HL-60/S4 treated with phorbol 12-myristate 13-acetate at 8.2 ng/mL for 4 days and 3 days (cell line): ENCODE measurements around the gene EPB41L3.
"Not testable (repeated sequence)": the region's sequence is repeated elsewhere in the genome, so short reads cannot be mapped to it uniquely, and the experiment has no call there.

Experiments used
- in situ Hi-C: fragments of 300-500 bp; cut with MboI; formaldehyde crosslinking; loops from 2 replicates; pipeline ENCODE4 v1.15.0; 2022; ENCODE audit warnings: low sequenced_read_pairs

Gene EPB41L3

DNA sequence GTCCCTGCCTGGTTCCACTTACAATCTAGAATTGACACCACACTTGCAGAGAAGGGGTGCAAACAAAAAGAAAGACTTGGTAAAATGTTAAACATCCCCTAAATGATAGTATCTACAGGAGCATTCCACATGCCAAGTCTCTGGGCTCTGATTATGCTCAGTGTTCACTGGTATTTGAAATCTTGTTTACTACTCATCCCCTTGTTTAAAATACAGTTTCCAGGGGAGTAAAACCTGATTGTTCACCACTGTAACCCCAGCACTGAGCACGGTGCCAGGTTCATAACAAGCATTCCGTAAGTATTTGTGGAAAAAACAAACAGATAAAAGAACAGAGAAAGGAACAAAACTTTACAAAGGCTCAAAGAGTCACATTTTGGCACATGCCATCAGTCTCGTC lies 11.7 kb downstream of the EPB41L3 start:
- in situ Hi-C loops = no loop called here

DNA sequence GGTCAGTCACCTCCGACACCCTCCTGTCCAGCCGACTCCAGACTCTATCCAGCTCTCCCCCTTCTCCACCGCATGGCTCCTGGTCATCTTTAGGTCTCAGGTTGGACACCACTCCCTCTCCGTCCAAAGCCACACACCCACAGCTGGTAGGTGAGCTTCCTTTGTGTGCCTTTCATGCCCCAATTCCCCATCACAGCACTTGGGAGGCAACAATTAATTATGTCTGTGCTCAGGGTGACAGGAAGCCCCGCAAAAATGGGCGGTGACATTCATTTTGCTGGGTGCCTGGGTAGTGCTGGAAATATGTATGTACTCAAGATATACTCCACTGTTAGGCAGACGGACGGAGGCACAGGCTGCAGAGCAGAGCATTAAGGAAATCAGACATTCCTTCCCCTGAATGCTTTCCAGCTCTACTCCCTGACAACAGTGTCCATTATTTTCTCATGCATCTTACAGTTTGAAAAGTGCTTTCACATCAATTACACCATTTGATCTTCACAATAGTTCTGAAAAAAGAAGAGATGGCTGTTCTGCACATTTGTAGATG lies 13.1 kb downstream of the EPB41L3 start:
- in situ Hi-C loops = no loop called here

DNA sequence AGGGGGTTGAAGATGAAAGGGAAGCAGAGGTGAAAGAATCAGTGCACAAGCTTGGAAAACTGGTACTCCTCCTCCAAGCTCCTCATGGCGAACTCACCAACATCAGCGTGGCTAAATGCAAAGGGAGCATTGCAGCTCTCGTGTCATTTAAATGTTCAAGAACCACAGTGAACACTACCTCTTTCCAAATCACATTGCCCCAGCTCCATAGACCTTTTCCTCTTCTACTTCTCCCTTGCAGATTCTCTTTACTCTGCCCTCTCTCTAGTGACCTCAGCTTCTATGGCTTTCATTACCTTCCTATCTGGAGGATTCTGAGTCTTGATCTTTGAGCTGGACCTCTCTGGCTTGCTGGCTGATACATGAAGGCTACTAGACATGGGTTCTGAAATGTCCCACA lies 14.3 kb downstream of the EPB41L3 start:
- in situ Hi-C loops = no loop called here

DNA sequence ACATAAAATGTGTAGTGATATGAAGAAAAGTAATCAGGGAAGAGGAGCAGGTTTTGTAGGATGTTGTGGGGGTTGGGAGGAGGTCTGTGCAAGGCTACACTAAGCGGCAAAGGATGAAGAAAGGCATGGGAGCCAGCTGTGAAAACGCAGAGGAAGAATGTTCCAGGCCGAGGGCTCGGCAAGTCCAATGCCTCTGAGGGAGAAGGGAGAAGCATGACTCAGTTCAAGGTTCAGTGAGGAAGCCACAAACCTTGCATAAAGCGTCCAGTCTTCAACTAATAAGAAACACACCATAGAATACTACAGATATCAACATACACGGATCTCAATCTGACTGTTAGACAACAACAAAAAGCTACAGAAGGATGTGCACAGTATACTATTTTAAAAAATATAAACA lies 16.2 kb downstream of the EPB41L3 start:
- in situ Hi-C loops = no loop called here

DNA sequence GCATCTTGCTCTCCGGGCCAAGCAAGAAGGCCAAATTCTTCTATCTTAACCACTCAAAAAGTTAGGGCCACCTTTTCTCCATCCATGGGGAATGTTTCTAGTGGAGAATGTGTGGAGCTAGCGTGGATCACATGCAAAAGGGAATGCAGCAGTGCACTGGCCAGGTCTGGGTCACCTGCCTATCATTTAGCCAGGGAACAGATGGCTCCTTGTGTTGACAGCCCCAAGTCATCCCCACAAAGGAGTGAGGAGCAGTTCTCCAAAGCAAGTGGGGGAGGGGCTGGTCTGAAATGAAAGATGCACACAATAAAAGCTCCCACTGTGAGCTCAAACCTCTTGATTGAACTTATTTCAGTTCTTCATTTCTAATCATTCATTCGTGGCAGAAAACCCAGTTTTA lies 19.1 kb downstream of the EPB41L3 start:
- in situ Hi-C loops = no loop called here

DNA sequence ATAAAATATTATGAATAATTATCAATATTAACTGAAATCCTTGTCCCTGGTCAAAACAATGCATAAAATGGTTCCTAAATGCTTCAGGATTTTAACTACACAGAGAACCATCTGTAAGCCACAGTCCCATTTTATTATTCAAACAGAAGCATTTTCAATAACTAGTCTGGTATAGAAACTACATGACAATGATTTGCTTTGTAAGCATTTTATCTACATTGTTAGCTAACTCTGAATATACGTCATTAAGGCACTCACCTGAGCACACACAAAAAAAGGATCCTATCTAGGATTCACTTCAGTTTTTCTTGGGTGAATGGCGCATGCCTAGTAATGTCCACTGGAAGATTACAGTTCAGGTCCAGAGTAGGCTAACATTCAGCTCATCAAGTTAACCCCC lies 22.8 kb downstream of the EPB41L3 start:
- in situ Hi-C loops = no loop called here

DNA sequence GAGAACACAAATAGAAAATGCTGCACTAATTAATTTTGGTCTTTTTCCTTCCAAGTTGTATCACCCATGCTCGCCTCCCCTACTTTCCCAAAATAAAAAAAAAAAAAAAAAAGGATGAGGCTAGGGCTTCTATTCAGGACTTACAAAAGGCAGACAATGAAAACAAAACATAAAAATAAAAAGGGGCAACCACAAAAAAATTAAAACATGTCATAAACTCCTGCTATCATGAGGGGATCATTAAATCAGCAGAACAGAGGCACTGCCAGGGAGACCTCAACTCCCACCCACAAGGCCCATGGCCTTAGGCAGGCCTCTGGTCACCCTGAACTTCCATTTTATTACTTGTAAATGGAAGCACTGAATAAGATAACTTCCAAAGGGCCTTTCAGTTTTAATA lies 23.3 kb downstream of the EPB41L3 start:
- in situ Hi-C loops = no loop called here

DNA sequence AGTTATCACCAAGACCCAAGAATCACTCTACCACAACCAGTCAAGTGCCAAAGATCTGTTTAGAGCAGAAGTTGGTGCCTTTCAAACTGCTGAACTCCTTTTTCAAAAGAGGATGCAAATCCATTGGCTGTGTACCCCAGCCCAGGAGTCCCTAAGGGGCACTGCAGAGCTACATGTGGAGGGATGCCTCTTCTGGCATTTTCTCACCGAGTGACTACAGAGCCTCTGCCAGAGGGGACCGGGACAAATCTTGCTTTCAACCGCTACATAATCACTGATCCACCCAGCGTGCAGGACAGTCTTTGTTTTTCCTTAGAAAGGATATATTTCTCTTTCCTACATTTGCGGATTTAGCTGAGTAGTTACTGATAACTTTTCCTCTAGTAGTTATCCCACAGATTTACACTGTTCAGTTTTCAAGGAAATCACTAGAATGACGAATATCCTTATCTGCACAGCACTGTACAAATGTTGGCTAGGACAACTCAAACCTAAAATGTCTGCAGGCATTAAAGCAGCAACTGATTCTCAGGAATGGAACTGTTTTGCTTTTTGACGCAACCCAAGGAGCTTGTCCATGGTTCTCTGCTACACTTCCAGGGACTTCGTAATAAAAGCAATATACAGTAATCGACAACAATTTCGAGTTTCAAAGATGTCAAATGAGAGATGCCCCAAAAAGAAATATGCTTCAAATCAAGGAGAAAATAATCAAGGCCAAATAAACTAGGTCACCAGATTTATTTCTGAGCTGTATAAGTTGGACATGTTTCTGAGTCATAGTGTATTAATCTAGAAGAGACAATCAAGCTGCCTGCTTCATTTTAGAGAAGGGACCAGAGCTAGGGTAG lies 24.1 kb downstream of the EPB41L3 start:
- in situ Hi-C loops = no loop called here

DNA sequence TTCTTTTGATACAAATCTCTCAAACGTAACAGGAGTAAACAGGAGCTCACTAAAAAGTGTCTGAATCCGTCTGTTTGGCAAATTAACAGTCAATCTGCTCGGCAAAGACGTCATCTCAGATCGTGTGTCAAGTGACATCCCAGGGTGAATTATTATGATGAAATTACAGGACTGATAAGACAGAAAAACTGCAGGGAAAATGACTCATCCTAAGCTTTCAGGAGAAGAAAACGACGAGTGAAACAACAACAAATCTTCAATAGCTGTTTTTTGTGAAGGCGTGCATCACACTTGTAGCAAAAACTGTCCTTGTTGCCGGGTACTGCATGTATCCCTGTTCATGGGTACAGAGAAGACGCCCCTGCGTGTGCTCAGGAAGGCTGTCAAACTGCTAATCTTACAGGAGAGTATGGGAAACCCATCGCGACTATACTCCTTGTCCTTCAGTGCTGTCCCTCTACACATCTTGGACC lies 24.9 kb downstream of the EPB41L3 start:
- in situ Hi-C loops = no loop called here

DNA sequence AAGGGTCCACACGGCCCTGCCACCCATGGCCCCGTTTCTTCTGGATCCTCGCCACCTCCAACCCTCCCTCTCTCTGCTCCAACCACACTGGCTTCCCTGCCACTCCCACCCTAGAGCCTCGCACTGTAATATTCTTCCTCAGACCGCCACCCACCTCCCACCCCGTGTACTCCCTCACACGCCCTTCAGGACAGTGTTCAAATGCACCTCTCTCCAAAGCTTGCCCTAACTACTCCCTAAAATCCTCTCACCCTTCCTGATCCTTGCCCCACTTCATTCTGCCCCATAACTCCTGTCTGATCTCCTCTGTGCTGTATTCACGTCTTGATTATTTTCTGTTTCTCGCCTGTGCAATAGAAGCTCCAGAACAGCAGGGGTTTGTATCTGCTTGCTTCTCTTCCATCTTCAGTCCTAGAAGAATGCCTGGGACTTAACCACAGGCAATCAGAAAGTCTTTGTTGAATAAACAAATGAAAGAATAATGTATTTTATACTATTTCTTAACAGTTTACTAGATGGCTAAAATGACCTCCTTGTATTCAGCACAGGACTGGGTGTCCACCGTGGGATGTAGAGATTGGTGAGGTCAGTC lies 25.5 kb downstream of the EPB41L3 start:
- in situ Hi-C loops = no loop called here

DNA sequence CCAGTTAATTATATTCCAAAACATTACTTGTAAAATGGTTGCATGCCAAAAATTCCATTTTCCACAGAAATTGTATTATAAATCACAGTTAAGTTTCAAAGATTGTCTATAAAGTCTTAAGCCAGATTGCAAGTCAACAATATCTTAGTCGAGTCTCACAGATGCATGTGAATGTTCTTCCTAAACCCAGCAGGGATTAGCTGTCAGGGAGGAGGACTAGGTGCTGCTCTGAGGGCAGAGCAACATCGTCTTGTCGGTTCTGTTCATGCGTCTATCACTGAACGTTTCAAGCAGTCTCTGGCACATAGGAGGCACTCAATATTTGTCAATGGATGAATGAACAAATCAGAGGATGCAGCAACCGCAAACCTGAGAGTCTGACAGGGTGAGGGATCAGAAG lies 27.0 kb downstream of the EPB41L3 start:
- in situ Hi-C loops = no loop called here

DNA sequence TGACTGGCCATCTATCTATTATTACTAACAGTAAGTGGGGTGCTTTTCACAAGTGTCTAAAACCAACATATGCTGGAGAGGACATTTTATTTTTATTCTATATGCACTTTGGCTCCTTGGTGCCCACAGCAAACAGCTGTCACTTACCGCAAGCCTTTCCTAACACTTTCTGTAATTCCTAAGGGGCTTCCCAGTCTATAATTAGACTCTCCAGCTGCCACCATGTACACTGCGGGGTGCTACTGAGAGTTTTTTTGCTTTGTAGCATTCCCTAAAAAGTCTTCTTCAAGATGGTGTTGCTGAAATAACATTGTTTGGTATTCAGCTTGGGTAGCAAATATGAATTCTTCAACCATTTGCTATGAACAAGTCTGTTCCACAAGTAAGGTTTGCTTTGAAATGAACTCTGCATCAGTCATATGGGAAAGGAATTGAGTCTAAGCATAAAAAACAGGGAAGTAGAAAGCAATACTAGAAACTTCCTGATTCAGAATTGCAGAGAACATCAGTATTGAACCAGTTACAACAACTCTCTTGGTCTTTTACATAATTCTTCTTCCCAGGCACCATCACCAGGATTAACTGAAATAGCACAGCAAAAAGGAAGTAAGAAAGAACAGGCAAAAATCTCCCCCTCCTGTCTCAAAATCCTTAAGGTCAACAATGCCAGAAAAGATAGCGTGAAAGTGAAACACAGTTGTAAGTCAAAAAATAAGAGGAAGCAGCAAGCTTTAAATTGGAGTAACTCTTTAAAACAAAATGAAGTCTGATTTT lies 28.6 kb downstream of the EPB41L3 start:
- in situ Hi-C loops = no loop called here

DNA sequence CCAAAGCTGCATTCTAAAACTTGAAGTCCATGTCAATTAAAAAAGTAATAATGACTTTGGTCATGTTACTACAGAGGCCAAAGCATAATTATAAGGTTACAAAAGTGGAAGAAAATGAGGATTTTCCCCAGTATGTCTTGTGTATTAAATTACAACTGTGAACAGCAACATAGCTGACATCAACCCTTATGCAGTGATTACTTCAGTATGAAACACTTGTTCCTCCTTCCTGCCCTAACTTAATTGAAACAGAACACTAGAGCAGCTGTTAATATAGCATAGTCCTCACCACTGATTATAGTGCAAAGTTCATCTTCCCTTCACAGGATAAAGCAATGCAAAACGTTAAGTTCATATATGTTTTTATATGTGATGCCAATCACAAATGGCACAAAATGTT lies 29.9 kb downstream of the EPB41L3 start:
- in situ Hi-C loops = no loop called here

DNA sequence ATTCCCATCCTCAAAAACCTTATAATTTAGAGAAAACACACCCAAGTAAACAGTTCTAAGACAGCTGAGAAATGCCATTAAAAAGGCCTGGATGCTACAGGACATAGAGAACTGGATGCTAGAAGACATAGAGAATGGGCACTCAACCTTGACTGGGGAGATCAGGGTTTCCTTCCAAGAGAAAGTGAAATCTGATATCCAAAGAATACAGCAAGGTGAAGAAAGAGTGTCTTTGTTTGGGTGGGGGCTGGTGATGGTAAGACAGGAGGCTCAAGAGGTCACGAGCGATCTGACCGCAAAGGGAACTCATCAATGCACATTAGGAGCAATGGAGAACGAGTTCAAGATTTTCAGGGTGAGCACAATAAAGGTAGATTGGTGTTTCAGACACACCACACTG lies 31.6 kb downstream of the EPB41L3 start:
- in situ Hi-C loops = no loop called here

DNA sequence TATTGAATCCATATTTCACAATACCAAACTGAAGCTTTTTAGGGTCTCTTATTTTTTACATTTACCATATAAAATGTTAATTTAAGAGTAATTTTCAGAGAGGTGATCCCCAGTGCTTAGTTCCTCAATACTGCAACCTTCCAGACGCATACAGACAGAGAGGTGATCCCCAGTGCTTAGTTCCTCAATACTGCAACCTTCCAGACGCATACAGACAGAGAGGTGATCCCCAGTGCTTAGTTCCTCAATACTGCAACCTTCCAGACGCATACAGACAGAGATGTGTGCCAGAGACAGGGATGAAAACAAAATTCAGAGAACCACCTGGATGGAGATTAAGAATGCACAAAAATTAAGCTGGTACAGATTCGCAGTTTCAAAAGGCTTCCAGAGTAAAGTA lies 32.3 kb downstream of the EPB41L3 start:
- in situ Hi-C loops = not testable (repeated sequence)

DNA sequence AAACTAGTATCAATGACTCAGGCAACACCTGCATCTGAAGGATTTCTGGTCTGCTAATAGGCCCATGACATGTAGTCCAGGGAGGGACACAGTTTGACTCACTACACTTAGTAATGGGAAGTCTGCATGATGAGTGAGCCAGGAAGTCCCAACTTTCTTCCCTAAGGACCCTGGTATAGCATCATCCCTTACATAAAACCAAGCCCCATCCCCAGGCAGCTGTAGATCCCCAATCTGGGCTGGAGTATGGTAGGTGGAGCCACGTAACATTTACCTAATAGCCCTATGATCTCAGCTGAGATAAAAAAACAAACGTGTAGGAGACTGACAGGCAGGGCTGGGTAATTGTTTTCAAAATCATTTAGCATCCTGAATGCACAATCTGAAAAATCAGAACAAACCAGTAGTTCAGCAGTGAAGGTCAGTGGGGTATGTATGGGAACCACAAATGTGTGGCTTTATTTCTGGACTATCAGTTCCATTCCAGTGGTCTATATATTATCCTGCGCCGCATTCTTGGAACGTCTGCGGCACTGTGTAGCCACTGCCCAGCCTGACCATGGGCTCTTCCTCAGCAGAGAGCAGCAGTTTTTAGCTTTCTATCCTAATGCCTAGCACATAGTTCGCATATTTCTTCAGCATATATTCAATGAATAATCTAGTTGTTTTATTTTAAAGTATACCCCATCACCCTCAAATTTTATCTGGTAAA lies 33.5 kb downstream of the EPB41L3 start:
- in situ Hi-C loops = no loop called here

DNA sequence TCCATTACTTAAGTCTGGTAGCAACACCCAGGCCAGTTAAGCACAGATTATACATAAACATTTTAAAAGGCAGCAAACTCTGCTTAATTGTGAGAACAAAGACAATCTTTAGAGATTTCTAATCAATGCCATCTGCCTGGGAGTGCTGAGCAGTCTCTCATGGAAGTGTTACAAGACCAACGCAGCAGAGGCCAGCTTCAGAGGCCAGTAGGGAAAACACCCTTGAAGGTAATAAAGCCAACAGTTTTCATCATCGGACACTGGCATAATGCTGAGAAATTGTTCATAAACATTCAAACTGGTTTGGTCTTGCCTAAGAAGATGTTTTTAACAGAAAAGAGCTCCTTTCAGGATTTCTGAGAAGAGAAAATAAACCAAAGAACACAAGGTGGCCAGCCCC lies 35.0 kb downstream of the EPB41L3 start:
- in situ Hi-C loops = no loop called here

DNA sequence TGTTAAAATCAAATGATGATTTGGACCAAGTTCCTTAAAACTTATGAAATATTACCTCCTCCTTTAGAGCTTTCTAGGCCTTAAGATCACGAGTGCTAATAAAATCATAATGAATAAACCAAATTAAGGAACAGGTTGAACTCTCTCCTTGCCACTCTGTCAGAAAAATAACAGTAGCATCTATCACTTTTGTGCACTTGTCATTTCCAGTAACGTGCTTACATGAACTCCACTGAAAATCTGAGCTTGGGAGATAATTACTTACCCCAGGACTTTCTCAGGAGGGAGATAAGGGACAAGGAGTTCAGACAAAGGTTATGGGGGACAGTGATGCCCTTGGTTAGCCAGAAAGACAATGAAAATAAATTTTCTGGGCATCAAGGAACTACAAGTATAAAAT lies 36.0 kb downstream of the EPB41L3 start:
- in situ Hi-C loops = no loop called here

DNA sequence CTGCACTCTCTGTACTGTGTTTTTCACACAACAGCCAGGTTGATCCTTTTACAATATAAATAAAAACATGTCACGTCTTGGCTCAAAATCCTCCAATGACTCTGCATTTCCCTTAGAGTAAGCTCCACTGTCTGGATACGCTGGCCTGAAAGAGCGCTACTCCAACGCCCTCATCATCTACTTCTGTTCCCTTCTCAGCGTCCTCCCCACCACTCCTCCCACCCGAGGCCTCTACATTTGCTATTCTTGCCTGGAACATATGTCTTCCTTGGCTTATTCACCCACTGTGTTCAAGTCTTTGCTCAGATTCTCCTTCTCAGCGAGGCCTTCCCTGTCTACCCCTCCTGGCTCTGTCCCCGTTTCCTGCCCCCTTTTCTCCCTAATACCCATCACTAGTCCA lies 37.6 kb downstream of the EPB41L3 start:
- in situ Hi-C loops = no loop called here

DNA sequence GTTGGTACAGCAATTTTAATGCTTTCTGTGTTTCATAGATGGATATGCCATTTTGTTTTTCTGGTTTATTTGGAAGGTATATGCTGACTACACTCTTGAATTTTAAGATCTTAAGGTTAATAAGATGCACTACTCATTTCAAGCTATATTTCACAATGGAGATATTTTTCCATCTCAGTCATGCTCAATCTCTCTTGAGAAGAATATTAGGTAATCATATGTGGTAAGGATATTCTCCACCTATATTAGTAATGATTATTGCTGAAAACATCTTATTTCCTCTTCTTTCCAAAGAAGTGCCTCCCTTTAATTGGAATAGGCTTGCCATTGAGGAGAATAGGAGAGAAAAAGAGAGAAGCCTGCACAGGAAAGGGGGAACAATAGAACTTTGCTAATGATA lies 40.1 kb downstream of the EPB41L3 start:
- in situ Hi-C loops = no loop called here
